22Rv1 (cell line): ENCODE measurements around the gene XKR3.
"Not testable (repeated sequence)": the region's sequence is repeated elsewhere in the genome, so short reads cannot be mapped to it uniquely, and the experiment has no call there.

Experiments
- H3K27ac ChIP-seq: fragments of 450-650 bp; 2 replicates; pipeline ENCODE4 v1.5.1; 2017
- ZFX ChIP-seq: fragments of 450-650 bp; IDR thresholded peaks from 2 replicates; pipeline ENCODE4 v1.6.1; 2017; ENCODE audit warnings: antibody characterized with exemption, borderline replicate concordance
- TF ChIP-seq, protein P1 (sequence below): fragments of 450-650 bp; IDR thresholded peaks from 2 replicates; pipeline ENCODE4 v1.5.1; 2017; ENCODE audit warnings: mild to moderate bottlenecking

The XKR3 gene

DNA sequence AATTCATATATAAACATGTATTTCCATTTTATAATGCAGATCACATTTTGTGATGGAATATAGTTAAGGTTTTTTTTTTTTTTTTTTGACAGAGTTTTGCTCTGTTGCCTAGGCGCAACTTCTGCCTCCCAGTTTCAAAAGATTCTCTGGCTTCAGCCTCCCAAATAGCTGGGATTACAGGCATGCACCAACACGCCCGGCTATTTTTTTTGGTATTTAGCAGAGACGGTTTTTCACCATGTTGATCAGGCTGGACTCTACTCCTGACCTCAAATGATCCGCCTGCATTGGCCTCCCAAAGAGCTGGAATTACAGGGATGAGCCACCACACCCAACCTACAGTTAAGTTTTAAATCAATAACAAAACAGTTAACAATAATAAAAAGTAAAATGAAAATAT lies 18.8 kb downstream of the XKR3 start:
- TF ChIP-seq ZFX = no peak
- TF ChIP-seq, protein P1, sequence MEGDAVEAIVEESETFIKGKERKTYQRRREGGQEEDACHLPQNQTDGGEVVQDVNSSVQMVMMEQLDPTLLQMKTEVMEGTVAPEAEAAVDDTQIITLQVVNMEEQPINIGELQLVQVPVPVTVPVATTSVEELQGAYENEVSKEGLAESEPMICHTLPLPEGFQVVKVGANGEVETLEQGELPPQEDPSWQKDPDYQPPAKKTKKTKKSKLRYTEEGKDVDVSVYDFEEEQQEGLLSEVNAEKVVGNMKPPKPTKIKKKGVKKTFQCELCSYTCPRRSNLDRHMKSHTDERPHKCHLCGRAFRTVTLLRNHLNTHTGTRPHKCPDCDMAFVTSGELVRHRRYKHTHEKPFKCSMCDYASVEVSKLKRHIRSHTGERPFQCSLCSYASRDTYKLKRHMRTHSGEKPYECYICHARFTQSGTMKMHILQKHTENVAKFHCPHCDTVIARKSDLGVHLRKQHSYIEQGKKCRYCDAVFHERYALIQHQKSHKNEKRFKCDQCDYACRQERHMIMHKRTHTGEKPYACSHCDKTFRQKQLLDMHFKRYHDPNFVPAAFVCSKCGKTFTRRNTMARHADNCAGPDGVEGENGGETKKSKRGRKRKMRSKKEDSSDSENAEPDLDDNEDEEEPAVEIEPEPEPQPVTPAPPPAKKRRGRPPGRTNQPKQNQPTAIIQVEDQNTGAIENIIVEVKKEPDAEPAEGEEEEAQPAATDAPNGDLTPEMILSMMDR = no peak
- H3K27ac ChIP-seq = no peak overlapping the region

DNA sequence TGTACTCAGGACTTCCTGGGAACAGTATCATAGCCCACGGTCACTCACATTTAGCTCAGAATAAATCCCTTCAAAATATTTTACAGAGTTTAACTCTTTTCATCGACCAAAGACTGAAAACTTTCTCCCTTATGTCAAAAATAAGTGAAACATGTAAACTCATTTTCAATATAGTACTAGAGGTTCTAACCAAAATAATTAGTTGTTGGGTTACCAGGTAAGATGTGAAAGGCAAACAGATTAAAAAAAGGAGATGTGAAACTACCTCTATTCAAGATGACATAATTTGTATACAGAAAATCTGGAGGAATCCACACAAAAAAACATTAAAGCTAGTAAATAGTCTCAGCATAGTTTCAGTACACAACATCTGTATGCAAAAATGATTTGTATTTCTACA lies 20.3 kb downstream of the XKR3 start:
- no peak overlapping the region for H3K27ac ChIP-seq
- TF ChIP-seq, protein P1 = no peak
- TF ChIP-seq ZFX = no peak

DNA sequence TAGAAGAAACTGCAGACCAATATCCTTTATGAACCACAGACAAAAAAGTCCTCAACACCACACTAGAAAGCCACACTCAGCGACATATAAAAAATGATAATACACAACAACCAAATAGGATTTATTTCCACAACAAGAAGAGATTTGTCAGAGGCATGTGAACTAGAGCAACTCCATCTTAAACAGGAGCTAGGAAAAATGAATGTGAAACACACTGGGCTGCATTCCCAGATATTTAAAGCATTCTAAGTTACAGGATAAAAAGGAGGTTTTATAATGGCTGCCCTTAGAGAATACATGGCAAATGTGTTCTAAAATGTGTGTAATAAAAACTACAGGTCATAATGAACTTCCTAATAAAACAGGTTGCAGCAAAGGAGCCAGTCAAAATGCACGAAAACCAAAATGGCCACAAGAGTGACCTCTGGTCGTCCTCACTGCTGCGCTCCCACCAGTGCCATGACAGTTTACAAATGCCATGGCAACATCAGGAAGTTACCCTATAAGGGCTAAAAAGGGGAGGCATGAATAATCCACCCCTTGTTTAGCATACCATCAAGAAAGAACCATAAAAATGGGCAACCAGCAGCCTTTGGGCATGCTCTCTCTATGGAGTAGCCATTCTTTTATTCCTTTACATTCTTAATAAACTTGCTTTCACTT lies 21.8 kb downstream of the XKR3 start:
- no peak overlapping the region for H3K27ac ChIP-seq
- TF ChIP-seq, protein P1 = no peak
- no peak for TF ChIP-seq ZFX

DNA sequence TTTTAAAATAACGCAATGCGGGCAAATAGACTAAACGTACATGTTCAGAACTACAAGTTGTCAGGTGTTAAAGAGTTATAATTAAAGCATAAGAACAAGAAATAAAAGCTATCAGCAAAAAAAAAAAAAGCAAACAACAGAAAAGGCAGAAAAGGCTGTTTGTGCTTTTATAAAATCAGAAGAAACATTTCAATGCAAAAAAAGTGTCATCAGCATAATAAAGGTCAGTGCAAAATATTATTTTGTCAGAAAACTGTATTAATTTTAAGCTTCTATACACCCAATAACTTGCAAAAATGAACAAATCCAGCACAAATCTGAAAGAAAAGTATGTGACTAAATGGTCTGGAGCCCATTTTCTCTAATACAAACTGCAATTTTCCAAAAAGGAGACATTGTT lies 23.6 kb downstream of the XKR3 start:
- no peak for TF ChIP-seq ZFX
- TF ChIP-seq, protein P1 = no peak

DNA sequence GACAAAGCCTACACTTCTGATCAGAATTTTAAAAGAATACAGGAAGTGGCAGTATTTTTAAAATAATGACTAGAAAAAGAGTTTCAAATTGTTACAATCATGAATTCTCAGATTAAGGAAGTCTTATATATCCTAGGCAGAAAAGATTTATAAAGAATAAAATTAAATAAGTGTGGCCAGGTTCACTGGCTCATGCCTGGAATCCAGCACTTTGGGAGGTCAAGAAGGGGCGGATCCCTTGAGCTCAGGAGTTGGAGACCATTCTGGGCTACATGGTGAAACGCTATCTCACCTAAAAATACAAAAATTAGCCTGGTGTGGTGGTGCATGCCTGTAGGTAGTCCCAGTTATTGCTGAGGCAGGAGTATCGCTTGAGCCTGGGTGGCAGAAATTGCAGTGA lies 24.1 kb downstream of the XKR3 start:
- TF ChIP-seq, protein P1 = no peak
- TF ChIP-seq ZFX = no peak
- H3K27ac ChIP-seq = no peak overlapping the region

More for the DNA sequence above, 23.6 kb downstream of the XKR3 start:
- H3K27ac ChIP-seq = no peak overlapping the region

DNA sequence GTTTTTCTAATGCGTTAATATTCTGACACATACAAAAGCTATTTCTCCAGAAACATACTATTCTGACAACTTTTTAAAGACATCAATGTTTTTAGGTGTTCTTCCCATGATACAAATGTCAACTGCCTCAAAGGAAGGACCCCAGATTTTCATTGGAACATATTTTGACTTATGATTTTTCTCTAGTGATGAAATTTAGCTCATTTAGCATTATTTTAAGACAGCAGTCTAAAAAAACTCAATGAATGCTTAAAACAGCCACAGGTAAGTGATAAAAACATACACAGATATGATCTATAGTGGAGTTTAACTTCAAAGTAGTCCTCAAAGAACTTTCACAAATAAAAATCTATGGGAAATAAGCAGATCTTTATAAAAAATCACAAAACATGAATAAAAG lies 24.9 kb downstream of the XKR3 start:
- H3K27ac ChIP-seq = no peak overlapping the region
- TF ChIP-seq, protein P1 = no peak
- no peak for TF ChIP-seq ZFX

DNA sequence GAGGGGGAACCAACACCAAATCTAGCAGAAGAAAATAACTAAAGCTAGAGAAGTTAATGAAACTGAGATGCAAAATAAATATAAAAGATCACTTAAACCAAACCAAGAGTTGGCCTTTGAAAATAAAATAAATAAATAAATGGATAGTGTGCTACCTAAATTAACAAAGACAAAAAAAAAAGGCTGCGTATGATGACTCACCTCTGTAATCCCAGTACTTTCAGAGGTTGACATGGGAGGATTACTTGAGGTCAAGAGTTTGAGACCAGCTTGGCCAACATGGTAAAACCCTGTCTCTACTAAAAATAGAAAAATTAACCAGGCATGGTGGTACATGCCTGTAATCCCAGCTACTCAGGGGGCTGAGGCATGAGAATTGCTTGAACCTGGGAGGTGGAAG lies 29.7 kb downstream of the XKR3 start:
- not testable (repeated sequence) for H3K27ac ChIP-seq

DNA sequence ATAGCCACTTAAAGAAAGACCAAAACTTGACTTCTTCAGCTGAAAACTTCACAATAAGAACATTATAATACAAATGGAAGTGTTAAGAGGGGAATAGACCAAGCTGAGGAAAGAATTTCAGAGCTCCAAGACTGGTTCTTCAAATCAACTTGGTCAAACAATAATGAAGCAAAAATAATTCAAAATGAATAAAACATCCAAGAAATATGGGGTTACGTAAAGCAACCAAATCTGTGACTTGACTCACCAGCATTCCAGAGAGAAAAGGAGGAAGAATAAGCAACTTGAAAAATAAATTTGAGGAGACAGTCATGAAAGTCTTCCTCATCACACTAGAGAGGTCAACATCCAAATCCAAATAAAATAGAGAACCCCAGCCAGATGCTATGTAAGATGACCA lies 31.4 kb downstream of the XKR3 start:
- H3K27ac ChIP-seq = no peak overlapping the region
- TF ChIP-seq, protein P1 = no peak
- no peak for TF ChIP-seq ZFX
